IPS-20b (cell line): ENCODE measurements around the gene PSAP.
A peak's percentile ranks its signal among the peaks of the same experiment; 100 is the strongest.
"Not testable (repeated sequence)": the region's sequence is repeated elsewhere in the genome, so short reads cannot be mapped to it uniquely, and the experiment has no call there.

Experiments used
- H3K27ac ChIP-seq: one replicate; pipeline ENCODE4 v1.5.1; 2013; ENCODE audit warnings: low read length
- H3K27me3 ChIP-seq: 2 replicates; pipeline ENCODE4 v1.6.1; 2013; ENCODE audit warnings: mild to moderate bottlenecking, low read length, inconsistent platforms; ENCODE audit not compliant: insufficient read depth
- H3K36me3 ChIP-seq: 2 replicates; pipeline ENCODE4 v1.6.1; 2013; ENCODE audit warnings: low read depth, mild to moderate bottlenecking, inconsistent platforms, low read length, moderate library complexity; ENCODE audit not compliant: insufficient read depth
- H3K4me1 ChIP-seq: 2 replicates; pipeline ENCODE4 v1.6.1; 2013; ENCODE audit warnings: mild to moderate bottlenecking, control low read depth, inconsistent platforms, low read length, moderate library complexity; ENCODE audit not compliant: insufficient read depth
- H3K4me3 ChIP-seq: 2 replicates; pipeline ENCODE4 v1.5.1; 2013; ENCODE audit warnings: mild to moderate bottlenecking, low read length, inconsistent platforms
- H3K9ac ChIP-seq: 2 replicates; pipeline ENCODE4 v1.6.1; 2013; ENCODE audit warnings: low read depth, mild to moderate bottlenecking, inconsistent platforms, low read length, moderate library complexity
- H3K9me3 ChIP-seq: 2 replicates; pipeline ENCODE4 v1.6.1; 2013; ENCODE audit warnings: mild to moderate bottlenecking, low read depth, low read length, inconsistent platforms; ENCODE audit not compliant: insufficient read depth

Gene PSAP

DNA sequence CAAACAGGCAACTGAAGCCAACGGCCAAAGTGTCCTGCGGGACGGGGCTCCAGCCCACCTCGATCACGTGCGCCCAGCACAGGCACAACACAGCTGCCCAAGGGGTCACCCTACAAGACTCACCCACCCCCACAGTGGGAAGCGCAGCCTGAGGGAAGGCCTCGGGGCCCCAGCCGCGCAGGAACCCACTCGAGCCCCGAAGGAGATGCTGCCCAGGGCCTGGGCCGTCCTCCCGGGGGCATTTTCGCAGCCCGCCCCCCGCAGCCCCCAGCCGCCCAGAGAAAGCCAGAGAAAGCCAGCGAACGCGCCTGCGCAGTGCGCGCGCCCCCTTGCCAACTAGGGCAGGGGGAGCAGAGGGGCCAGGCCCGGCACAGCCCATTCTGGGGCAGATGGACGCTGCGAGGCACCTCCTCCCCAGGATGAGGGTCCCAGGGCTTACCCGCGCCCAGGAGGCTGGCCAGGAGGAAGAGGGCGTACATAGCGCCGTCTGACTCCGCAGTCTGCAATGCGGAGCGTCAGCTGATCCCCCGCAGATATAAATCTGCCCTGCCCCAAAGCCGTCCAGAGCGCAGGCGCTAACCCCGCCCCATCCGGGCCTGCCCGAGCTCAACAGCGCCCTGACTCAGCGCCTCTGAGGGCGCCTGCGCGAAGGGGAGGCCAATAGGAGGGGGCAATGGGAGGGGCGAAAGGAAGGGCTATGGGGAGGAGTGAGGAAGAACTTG is at the start of gene PSAP:
Gene PSAP, minus strand, starts transcription at position 509 of the 722 bp plus-strand sequence. Its CDS starts 30 bp downstream, at position 479.
- peak within 1 kb of the TSS; percentile 92 for H3K9ac ChIP-seq
- H3K4me1 ChIP-seq: peaks cover 5% of the 10 kb centered on the region; the same call in 1 of the 2 replicates
- H3K4me3 ChIP-seq: peak within 1 kb of the TSS; percentile 93
- H3K36me3 ChIP-seq: 0 out of 2 replicates have a peak, but pooled peaks cover 4% of the 10 kb centered on the region
- H3K9me3 ChIP-seq: no peaks in the 10 kb centered on the region
- H3K27ac ChIP-seq: peak within 1 kb of the TSS; percentile 36
- no peaks in the 10 kb centered on the region for H3K27me3 ChIP-seq

DNA sequence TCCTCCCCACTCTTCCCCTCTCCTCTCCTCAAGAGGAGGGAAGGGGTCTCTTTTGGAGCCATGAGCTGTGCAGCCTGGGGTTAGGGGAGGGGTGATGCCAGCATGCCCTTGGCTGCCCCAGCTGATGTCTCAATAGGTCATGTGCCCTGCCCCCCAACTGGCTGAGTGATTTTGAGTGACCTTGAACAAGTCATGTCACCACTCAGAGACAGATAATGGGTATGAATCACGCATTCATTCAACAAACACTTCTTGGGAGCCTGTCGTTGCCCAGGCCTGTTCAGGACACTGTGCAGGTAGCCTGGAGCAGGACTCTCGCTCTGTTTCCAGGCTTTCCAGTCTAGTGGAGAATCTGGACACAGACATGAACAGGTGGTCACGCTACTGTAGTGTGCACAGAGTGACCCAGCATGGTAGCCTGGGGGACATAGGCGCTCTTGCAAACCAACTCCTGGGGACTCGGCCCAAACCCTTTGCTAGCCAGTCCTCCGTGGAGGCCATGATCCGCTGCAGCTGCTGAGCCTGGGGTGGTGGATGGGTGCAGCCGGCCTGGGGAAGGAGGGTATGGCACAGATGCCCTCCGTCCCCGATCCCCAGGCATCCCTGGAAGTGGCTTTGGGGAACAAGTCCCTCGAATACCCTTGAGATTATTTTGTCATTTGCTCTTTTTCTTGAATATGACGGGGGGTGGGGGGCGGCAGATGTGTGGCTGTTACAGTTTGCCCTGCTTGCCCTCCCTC is 49.6 kb upstream of the PSAP start:
- Histone ChIP-seq H3K9me3 (no peaks in the 10 kb centered on the region), H3K4me3 (no peak overlapping the region), H3K27ac (no peak overlapping the region), H3K9ac (no peak overlapping the region), H3K4me1 (no peaks in the 10 kb centered on the region), H3K27me3 (no peaks in the 10 kb centered on the region), H3K36me3 (no peaks in the 10 kb centered on the region)

DNA sequence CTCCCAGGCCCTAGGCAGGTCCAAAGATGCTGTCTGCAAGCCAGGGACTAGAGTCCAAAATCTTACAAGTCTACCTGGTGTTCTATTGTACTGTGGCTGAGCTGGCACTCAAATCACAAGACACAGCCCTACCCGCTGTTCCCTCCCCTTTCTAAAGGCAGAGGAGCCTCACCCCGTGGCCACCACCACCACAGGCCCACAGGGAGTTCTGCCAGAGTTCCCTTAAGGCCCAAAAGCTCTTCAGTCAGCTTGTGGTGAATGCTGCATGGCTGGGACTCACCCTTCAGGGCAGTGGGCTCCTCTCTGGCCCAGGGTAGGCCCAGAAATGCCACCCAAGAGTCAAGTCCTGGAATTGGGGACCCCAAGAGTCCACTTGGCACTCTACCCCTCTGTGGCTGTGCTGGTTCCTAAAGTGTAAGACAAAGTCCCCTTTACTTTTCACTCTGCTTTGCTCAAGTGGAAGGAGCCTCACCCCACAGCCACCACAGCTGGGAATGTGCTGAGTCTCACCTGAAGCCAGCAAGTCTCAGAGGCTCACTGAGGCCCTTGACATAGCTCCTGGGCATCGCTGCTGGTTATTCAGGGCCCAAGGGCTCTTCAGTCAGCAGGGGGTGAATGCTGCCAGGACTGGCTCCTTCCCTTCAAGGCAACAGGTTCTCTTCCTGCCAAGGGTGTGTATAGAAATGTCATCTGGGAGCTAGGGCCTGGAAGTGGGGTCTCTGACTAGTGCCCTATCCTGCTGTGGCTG is 48.8 kb upstream of the PSAP start:
- no peaks in the 10 kb centered on the region for H3K4me1 ChIP-seq
- H3K9me3 ChIP-seq: no peaks in the 10 kb centered on the region
- H3K27ac ChIP-seq: no peak overlapping the region
- no peaks in the 10 kb centered on the region for H3K27me3 ChIP-seq
- no peak overlapping the region for H3K9ac ChIP-seq
- H3K4me3 ChIP-seq: no peak overlapping the region
- no peaks in the 10 kb centered on the region for H3K36me3 ChIP-seq

DNA sequence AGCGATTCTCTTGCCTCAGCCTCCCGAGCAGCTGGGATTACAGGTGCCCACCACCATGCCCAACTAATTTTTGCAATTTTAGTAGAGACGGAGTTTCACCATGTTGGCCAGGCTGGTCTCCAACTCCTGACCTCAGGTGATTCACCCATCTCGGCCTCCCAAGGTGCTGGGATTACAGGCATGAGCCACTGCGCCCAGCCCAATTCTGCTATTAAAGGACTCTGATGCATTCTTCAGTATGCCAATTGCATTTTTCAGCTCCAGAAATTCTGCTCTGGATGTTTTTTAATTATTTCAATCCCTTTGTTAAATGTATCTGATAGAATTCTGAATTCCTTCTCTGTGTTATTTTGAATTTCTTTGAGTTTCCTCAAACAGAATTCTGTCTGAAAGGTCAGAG is 47.3 kb upstream of the PSAP start:
- H3K9ac ChIP-seq, H3K4me3 ChIP-seq, H3K36me3 ChIP-seq, H3K27ac ChIP-seq, H3K27me3 ChIP-seq, H3K4me1 ChIP-seq, H3K9me3 ChIP-seq: not testable (repeated sequence)

DNA sequence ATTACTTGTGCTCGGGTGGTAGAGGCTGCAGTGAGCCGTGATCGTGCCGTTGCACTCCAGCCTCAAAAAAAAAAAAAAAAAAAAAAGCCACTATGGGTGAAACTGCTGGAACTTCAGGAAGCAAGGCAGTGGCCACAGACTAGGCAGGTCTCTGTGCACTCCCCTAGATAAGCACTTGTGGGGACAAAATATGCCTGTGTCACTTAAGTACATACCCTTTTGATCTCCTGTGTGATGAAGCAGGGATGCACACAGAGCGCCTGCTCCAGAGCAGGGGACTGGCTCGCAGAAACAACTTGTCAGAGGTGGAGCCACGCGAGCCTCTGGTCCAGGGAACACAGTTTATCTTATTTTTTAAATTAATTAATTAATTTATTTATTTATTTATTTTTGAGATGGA is 42.9 kb upstream of the PSAP start:
- Histone ChIP-seq H3K4me1 (no peaks in the 10 kb centered on the region), H3K36me3 (no peaks in the 10 kb centered on the region), H3K9ac (no peak overlapping the region), H3K27ac (no peak overlapping the region), H3K27me3 (peaks cover 24% of the 10 kb centered on the region), H3K9me3 (no peaks in the 10 kb centered on the region), H3K4me3 (no peak overlapping the region)

DNA sequence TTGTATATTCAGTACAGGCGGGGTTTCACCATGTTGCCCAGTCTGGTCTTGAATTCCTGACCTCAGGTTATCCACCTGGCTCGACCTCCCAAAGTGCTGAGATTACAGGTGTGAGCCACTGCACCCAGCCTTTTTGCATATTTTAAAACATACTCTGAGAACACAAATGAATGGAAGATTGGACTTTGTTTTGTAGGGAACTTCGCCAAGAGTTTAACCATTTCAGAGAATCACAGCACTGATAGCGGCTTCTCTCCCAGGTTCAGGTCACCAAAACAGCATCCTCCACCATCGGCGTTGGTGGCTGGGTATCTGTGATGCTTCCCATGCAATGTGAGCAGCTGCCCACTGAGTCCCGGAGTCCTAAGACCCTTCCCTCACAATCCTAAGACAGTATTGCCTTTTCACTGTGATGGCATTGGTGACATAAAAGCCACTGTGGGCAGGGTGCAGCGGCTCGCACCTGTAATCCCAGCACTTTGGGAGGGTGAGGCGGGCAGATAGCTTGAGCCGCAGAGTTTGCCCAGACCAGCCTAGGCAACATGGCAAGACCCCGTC is 42.3 kb upstream of the PSAP start:
- H3K9ac ChIP-seq: no peak overlapping the region
- no peak overlapping the region for H3K27ac ChIP-seq
- H3K27me3 ChIP-seq: peaks cover 30% of the 10 kb centered on the region

DNA sequence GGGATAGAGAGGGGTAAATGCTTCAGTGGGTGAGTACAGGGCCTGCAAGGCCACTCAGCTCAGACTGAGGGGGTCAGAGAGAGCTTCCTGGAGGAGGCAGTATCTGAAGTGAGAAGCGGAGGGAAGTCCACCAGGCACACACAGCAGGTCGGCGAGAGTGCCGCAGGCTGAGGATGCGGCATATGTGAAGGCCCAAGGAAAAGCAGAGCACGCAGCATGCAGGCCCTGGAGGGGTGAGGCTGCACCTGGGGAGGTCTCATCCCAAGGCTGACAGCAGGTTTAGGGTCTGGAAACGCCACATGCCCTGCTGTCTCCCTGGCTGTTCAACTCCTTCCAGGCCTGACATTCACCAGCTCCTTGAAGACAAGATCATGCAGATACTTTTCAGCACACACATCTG is 40.4 kb upstream of the PSAP start:
- Histone ChIP-seq H3K27ac (no peak overlapping the region), H3K9me3 (no peaks in the 10 kb centered on the region), H3K27me3 (peaks cover 37% of the 10 kb centered on the region), H3K4me1 (no peaks in the 10 kb centered on the region), H3K4me3 (no peak overlapping the region), H3K36me3 (no peaks in the 10 kb centered on the region), H3K9ac (no peak overlapping the region)

More for the DNA sequence above, 42.3 kb upstream of the PSAP start:
- H3K9me3 ChIP-seq: no peaks in the 10 kb centered on the region
- H3K4me1 ChIP-seq: no peaks in the 10 kb centered on the region
- H3K36me3 ChIP-seq: no peaks in the 10 kb centered on the region
- H3K4me3 ChIP-seq: no peak overlapping the region

DNA sequence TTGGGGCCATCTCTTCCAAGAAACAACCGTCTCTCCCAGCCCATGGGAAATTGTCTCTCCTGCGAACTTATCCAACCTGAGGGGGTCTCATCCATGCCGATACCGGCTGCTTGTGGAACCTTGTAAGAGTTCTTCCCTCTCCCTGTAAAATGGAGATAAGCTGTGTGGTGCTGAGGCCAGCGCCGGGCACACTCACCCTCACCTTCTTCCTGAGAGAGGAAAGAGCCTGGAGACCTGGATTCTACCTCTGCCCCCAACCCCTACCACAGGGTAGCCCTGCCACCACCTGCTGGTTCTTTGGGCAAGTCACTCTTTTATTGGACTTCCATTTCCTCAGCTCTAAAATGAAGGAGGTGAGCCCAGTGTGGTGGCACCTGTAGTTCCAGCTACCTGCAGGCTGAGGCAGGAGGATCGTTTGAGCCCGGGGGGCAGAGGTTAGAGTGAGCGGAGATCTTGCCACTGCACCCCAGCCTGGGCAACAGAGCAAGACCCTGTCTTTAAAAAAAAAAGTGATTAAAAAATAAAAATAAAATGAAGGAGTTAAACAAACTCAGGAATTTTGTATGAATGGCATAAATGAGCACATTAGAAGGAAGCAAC is 38.4 kb upstream of the PSAP start:
- Histone ChIP-seq H3K36me3 (no peaks in the 10 kb centered on the region), H3K27ac (no peak overlapping the region), H3K4me1 (no peaks in the 10 kb centered on the region), H3K9ac (peak overlapping the region; percentile 40; the same call in 1 of the 2 replicates), H3K9me3 (no peaks in the 10 kb centered on the region), H3K4me3 (peak overlapping the region; percentile 69), H3K27me3 (peaks cover 37% of the 10 kb centered on the region)

DNA sequence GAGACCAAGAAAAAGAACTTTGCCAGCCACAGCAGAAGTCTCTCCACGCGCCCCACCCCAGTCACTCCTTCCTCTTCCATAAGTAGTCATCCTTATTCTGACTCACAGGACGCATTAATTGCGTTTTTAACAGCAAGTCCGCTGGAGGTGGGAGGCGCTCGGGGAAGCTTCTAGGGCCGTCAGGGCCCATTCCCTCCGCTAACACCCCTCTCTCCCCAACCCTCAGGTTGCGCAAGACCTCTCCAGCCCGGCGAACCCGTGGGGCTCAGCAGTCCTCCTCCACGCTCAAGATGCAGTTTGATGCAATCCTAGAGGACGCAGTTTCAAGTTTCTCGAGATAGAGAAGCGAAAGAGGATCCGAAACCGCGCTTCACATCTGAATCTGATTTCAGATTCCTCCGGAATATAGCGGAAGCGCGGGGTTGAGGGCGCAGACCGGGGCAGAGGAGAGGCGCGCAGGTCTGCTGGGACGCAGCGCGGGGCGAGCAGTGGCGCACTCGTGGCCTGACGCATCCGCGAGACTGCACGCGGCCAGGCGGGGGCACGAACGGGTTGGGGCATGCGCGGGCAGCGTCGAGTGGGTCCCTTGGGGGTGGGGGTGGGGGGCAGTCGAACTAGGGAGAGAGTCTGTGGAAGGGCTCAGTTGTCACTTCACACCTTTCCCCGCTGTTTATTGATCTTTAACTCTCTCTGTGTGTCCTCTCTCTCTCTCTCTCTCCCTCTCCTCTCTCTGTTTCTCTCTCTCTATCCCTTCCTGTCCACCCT is 37.8 kb upstream of the PSAP start:
- Histone ChIP-seq H3K9ac (peak overlapping the region; percentile 40; the same call in 1 of the 2 replicates), H3K4me1 (no peaks in the 10 kb centered on the region), H3K36me3 (no peaks in the 10 kb centered on the region), H3K4me3 (peak overlapping the region; percentile 69), H3K9me3 (no peaks in the 10 kb centered on the region), H3K27me3 (peaks cover 37% of the 10 kb centered on the region), H3K27ac (no peak overlapping the region)

DNA sequence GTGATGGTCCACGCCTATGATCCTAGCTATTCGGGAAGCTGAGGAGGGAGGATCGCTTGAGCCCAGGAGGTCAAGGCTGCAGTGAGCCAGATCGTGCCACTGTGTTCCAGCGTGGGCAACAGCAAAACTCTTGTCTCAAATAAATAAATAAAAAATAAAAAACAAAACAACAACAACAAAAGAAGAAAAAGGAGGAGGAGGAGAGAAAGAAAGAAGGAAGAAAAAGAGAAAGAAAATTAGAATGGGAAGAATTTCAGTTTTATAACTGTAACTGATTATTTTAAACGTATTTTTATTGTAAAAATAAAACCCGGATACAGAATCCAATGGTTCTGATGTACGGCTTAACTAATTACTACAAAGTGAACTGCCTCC is 37.2 kb upstream of the PSAP start:
- Histone ChIP-seq H3K9ac (no peak overlapping the region), H3K36me3 (no peaks in the 10 kb centered on the region), H3K27ac (no peak overlapping the region), H3K27me3 (peaks cover 37% of the 10 kb centered on the region), H3K4me1 (no peaks in the 10 kb centered on the region), H3K4me3 (peak overlapping the region; percentile 69; the same call in 1 of the 2 replicates), H3K9me3 (no peaks in the 10 kb centered on the region)

DNA sequence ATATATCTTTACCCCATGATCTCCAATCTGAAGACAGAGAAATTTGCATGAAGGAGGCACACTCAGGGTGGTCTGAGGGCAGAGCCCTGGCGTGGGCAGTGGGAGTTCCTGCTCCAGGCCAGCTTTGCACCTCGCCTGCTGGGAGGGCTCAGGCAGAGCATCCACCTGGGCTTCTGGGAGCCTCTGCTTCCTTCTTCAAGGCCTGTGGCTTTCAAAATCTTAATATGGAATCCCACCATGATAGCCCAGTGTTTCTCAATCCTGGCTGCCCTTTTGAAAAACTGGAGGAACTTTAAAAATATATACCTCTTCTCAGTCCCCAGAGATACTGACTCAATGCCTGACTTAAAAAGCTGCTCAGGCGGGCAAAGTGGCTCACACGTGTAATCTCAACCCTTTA is 36.7 kb upstream of the PSAP start:
- peaks cover 37% of the 10 kb centered on the region for H3K27me3 ChIP-seq
- no peaks in the 10 kb centered on the region for H3K36me3 ChIP-seq
- no peak overlapping the region for H3K9ac ChIP-seq
- H3K4me1 ChIP-seq: no peaks in the 10 kb centered on the region
- no peak overlapping the region for H3K4me3 ChIP-seq
- no peak overlapping the region for H3K27ac ChIP-seq
- H3K9me3 ChIP-seq: no peaks in the 10 kb centered on the region
